Measurements from ENCODE around the gene EXOC4.

The EXOC4 gene

GRCh38 chr7:133829336-133829897, 576.5 kb downstream of the EXOC4 start:
- H3K27ac ChIP-seq (ENCODE audit: low read depth, low read length), result no peak overlapping the region

GRCh38 chr7:133830081-133830480, 577.2 kb downstream of the EXOC4 start:
- no peak overlapping the region for H3K27ac ChIP-seq (ENCODE audit: low read depth, low read length)

More at GRCh38 chr7:133829336-133829897, 576.5 kb downstream of the EXOC4 start:
- Histone ChIP-seq H3K4me1 (ENCODE audit: control insufficient read depth, insufficient read depth, low read length, unreplicated experiment) (no peaks in the 10 kb centered on the region), H3K4me3 (ENCODE audit: low read depth, low read length) (no peak overlapping the region), H3K79me2 (ENCODE audit: control insufficient read depth, insufficient read depth, low read length, unreplicated experiment) (no peaks in the 10 kb centered on the region), H2AFZ (ENCODE audit: low read length, unreplicated experiment) (no peak overlapping the region), H3K36me3 (ENCODE audit: insufficient read depth, low read length) (no peaks in the 10 kb centered on the region), H3K27me3 (ENCODE audit: insufficient read depth, low read length) (no peaks in the 10 kb centered on the region)

GRCh38 chr7:133836666-133837065, 583.8 kb downstream of the EXOC4 start:
- Histone ChIP-seq H3K27ac (ENCODE audit: low read depth, low read length) (no peak overlapping the region), H3K36me3 (ENCODE audit: insufficient read depth, low read length) (no peaks in the 10 kb centered on the region), H3K79me2 (ENCODE audit: control insufficient read depth, insufficient read depth, low read length, unreplicated experiment) (no peaks in the 10 kb centered on the region), H3K4me1 (ENCODE audit: control insufficient read depth, insufficient read depth, low read length, unreplicated experiment) (no peaks in the 10 kb centered on the region), H2AFZ (ENCODE audit: low read length, unreplicated experiment) (no peak overlapping the region), H3K4me3 (ENCODE audit: low read depth, low read length) (no peak overlapping the region), H3K27me3 (ENCODE audit: insufficient read depth, low read length) (no peaks in the 10 kb centered on the region)

More at GRCh38 chr7:133830081-133830480, 577.2 kb downstream of the EXOC4 start:
- Histone ChIP-seq H3K27me3 (ENCODE audit: insufficient read depth, low read length) (no peaks in the 10 kb centered on the region), H3K36me3 (ENCODE audit: insufficient read depth, low read length) (no peaks in the 10 kb centered on the region), H3K79me2 (ENCODE audit: control insufficient read depth, insufficient read depth, low read length, unreplicated experiment) (no peaks in the 10 kb centered on the region), H3K4me3 (ENCODE audit: low read depth, low read length) (no peak overlapping the region), H2AFZ (ENCODE audit: low read length, unreplicated experiment) (no peak overlapping the region), H3K4me1 (ENCODE audit: control insufficient read depth, insufficient read depth, low read length, unreplicated experiment) (no peaks in the 10 kb centered on the region)

- Histone ChIP-seq H3K36me3 (ENCODE audit: insufficient read depth, low read length) (no peaks in the 10 kb centered on the region), H3K79me2 (ENCODE audit: control insufficient read depth, insufficient read depth, low read length, unreplicated experiment) (no peaks in the 10 kb centered on the region), H3K4me1 (ENCODE audit: control insufficient read depth, insufficient read depth, low read length, unreplicated experiment) (no peaks in the 10 kb centered on the region), H2AFZ (ENCODE audit: low read length, unreplicated experiment) (no peak overlapping the region), H3K27me3 (ENCODE audit: insufficient read depth, low read length) (no peaks in the 10 kb centered on the region), H3K27ac (ENCODE audit: low read depth, low read length) (no peak overlapping the region), H3K4me3 (ENCODE audit: low read depth, low read length) (no peak overlapping the region)
These were observed 584.3 kb downstream of the EXOC4 start for GRCh38 chr7:133837224-133837623.

GRCh38 chr7:133839121-133839520, 586.2 kb downstream of the EXOC4 start:
- Histone ChIP-seq H2AFZ (ENCODE audit: low read length, unreplicated experiment) (no peak overlapping the region), H3K27ac (ENCODE audit: low read depth, low read length) (no peak overlapping the region), H3K4me1 (ENCODE audit: control insufficient read depth, insufficient read depth, low read length, unreplicated experiment) (no peaks in the 10 kb centered on the region), H3K4me3 (ENCODE audit: low read depth, low read length) (no peak overlapping the region), H3K79me2 (ENCODE audit: control insufficient read depth, insufficient read depth, low read length, unreplicated experiment) (no peaks in the 10 kb centered on the region), H3K36me3 (ENCODE audit: insufficient read depth, low read length) (no peaks in the 10 kb centered on the region), H3K27me3 (ENCODE audit: insufficient read depth, low read length) (no peaks in the 10 kb centered on the region)

GRCh38 chr7:133843341-133843740, 590.5 kb downstream of the EXOC4 start:
- Histone ChIP-seq H3K4me3 (ENCODE audit: low read depth, low read length) (no peak overlapping the region), H3K27me3 (ENCODE audit: insufficient read depth, low read length) (no peaks in the 10 kb centered on the region), H3K79me2 (ENCODE audit: control insufficient read depth, insufficient read depth, low read length, unreplicated experiment) (no peaks in the 10 kb centered on the region), H2AFZ (ENCODE audit: low read length, unreplicated experiment) (no peak overlapping the region), H3K27ac (ENCODE audit: low read depth, low read length) (no peak overlapping the region), H3K4me1 (ENCODE audit: control insufficient read depth, insufficient read depth, low read length, unreplicated experiment) (no peaks in the 10 kb centered on the region), H3K36me3 (ENCODE audit: insufficient read depth, low read length) (no peaks in the 10 kb centered on the region)

GRCh38 chr7:133845005-133845404, 592.1 kb downstream of the EXOC4 start:
- H3K27ac ChIP-seq (ENCODE audit: low read depth, low read length), result no peak overlapping the region
- H3K36me3 ChIP-seq (ENCODE audit: insufficient read depth, low read length), result no peaks in the 10 kb centered on the region
- H3K4me3 ChIP-seq (ENCODE audit: low read depth, low read length), result no peak overlapping the region
- no peak overlapping the region for H2AFZ ChIP-seq (ENCODE audit: low read length, unreplicated experiment)
- no peaks in the 10 kb centered on the region for H3K4me1 ChIP-seq (ENCODE audit: control insufficient read depth, insufficient read depth, low read length, unreplicated experiment)
- no peaks in the 10 kb centered on the region for H3K27me3 ChIP-seq (ENCODE audit: insufficient read depth, low read length)
- no peaks in the 10 kb centered on the region for H3K79me2 ChIP-seq (ENCODE audit: control insufficient read depth, insufficient read depth, low read length, unreplicated experiment)

GRCh38 chr7:133846203-133846945, 593.5 kb downstream of the EXOC4 start:
- Histone ChIP-seq H3K4me1 (ENCODE audit: control insufficient read depth, insufficient read depth, low read length, unreplicated experiment) (no peaks in the 10 kb centered on the region), H3K4me3 (ENCODE audit: low read depth, low read length) (no peak overlapping the region), H3K27me3 (ENCODE audit: insufficient read depth, low read length) (no peaks in the 10 kb centered on the region), H2AFZ (ENCODE audit: low read length, unreplicated experiment) (no peak overlapping the region), H3K36me3 (ENCODE audit: insufficient read depth, low read length) (no peaks in the 10 kb centered on the region), H3K27ac (ENCODE audit: low read depth, low read length) (no peak overlapping the region), H3K79me2 (ENCODE audit: control insufficient read depth, insufficient read depth, low read length, unreplicated experiment) (no peaks in the 10 kb centered on the region)

GRCh38 chr7:133850497-133851280, 597.8 kb downstream of the EXOC4 start:
- H3K27me3 ChIP-seq (ENCODE audit: insufficient read depth, low read length), result no peaks in the 10 kb centered on the region
- no peaks in the 10 kb centered on the region for H3K79me2 ChIP-seq (ENCODE audit: control insufficient read depth, insufficient read depth, low read length, unreplicated experiment)
- peaks cover 20% of the 10 kb centered on the region for H3K4me1 ChIP-seq (ENCODE audit: control insufficient read depth, insufficient read depth, low read length, unreplicated experiment)
- no peak overlapping the region for H2AFZ ChIP-seq (ENCODE audit: low read length, unreplicated experiment)
- no peak overlapping the region for H3K27ac ChIP-seq (ENCODE audit: low read depth, low read length)
- H3K4me3 ChIP-seq (ENCODE audit: low read depth, low read length), result no peak overlapping the region
- H3K36me3 ChIP-seq (ENCODE audit: insufficient read depth, low read length), result no peaks in the 10 kb centered on the region

- Histone ChIP-seq H3K4me1 (ENCODE audit: control insufficient read depth, insufficient read depth, low read length, unreplicated experiment) (peaks cover 20% of the 10 kb centered on the region), H2AFZ (ENCODE audit: low read length, unreplicated experiment) (no peak overlapping the region), H3K4me3 (ENCODE audit: low read depth, low read length) (no peak overlapping the region), H3K79me2 (ENCODE audit: control insufficient read depth, insufficient read depth, low read length, unreplicated experiment) (no peaks in the 10 kb centered on the region), H3K27ac (ENCODE audit: low read depth, low read length) (no peak overlapping the region), H3K36me3 (ENCODE audit: insufficient read depth, low read length) (no peaks in the 10 kb centered on the region), H3K27me3 (ENCODE audit: insufficient read depth, low read length) (no peaks in the 10 kb centered on the region)
These were observed 598.5 kb downstream of the EXOC4 start for GRCh38 chr7:133851411-133851810.

Measured in ACC112 (cell line).